ENCODE data around the gene A3GALT2.

The A3GALT2 gene

GRCh38 chr1:33359931-33360330 is 39.0 kb upstream of the A3GALT2 start:
- Histone ChIP-seq H3K9ac (ENCODE audit: low read length) (no peak overlapping the region), H3K27ac (ENCODE audit: low read depth, low read length, poor library complexity, severe bottlenecking) (no peak overlapping the region), H3K4me3 (ENCODE audit: low read depth, low read length, poor library complexity, severe bottlenecking) (no peak overlapping the region), H3K4me2 (ENCODE audit: low read length) (no peak overlapping the region), H4K20me1 (ENCODE audit: insufficient read depth, low read length) (no peaks in the 10 kb centered on the region), H3K9me3 (ENCODE audit: low read length) (no peaks in the 10 kb centered on the region), H3K9me2 (ENCODE audit: low read depth, low read length) (no peaks in the 10 kb centered on the region), H3K79me2 (ENCODE audit: insufficient read depth, low read length) (no peaks in the 10 kb centered on the region), H3K27me3 (ENCODE audit: insufficient read depth, low read length) (peaks cover 6% of the 10 kb centered on the region; the same call in 1 of the 2 replicates), H3K4me1 (ENCODE audit: insufficient read depth, low read length, severe bottlenecking) (no peaks in the 10 kb centered on the region), H3F3A (ENCODE audit: insufficient read depth, low read length) (no peaks in the 10 kb centered on the region), H2AFZ (ENCODE audit: low read length) (no peak overlapping the region), H3K36me3 (ENCODE audit: insufficient read depth, low read length) (no peaks in the 10 kb centered on the region; the same call in 1 of the 2 replicates)
- TF ChIP-seq EZH2 (IDR thresholded peaks at IDR 0.05; ENCODE audit: borderline replicate concordance, low read length) (no peak), CTCF (IDR thresholded peaks at IDR 0.05; ENCODE audit: low read length) (no peak)

GRCh38 chr1:33358795-33359503 is 38.1 kb upstream of the A3GALT2 start:
- Histone ChIP-seq H3K4me2 (ENCODE audit: low read length) (no peak overlapping the region), H3K9ac (ENCODE audit: low read length) (no peak overlapping the region), H2AFZ (ENCODE audit: low read length) (no peak overlapping the region), H3K4me3 (ENCODE audit: low read depth, low read length, poor library complexity, severe bottlenecking) (no peak overlapping the region), H3K27me3 (ENCODE audit: insufficient read depth, low read length) (peaks cover 6% of the 10 kb centered on the region; the same call in 1 of the 2 replicates), H3K79me2 (ENCODE audit: insufficient read depth, low read length) (no peaks in the 10 kb centered on the region), H3K9me2 (ENCODE audit: low read depth, low read length) (no peaks in the 10 kb centered on the region), H3K36me3 (ENCODE audit: insufficient read depth, low read length) (no peaks in the 10 kb centered on the region; the same call in 1 of the 2 replicates), H3F3A (ENCODE audit: insufficient read depth, low read length) (no peaks in the 10 kb centered on the region), H3K4me1 (ENCODE audit: insufficient read depth, low read length, severe bottlenecking) (no peaks in the 10 kb centered on the region), H3K27ac (ENCODE audit: low read depth, low read length, poor library complexity, severe bottlenecking) (no peak overlapping the region), H4K20me1 (ENCODE audit: insufficient read depth, low read length) (no peaks in the 10 kb centered on the region), H3K9me3 (ENCODE audit: low read length) (no peaks in the 10 kb centered on the region)
- TF ChIP-seq CTCF (IDR thresholded peaks at IDR 0.05; ENCODE audit: low read length) (no peak), EZH2 (IDR thresholded peaks at IDR 0.05; ENCODE audit: borderline replicate concordance, low read length) (no peak)

GRCh38 chr1:33358114-33358794 is 37.4 kb upstream of the A3GALT2 start:
- Histone ChIP-seq H3K36me3 (ENCODE audit: insufficient read depth, low read length) (no peaks in the 10 kb centered on the region; the same call in 1 of the 2 replicates), H3K79me2 (ENCODE audit: insufficient read depth, low read length) (no peaks in the 10 kb centered on the region), H3K4me2 (ENCODE audit: low read length) (no peak overlapping the region), H3F3A (ENCODE audit: insufficient read depth, low read length) (no peaks in the 10 kb centered on the region), H3K9ac (ENCODE audit: low read length) (no peak overlapping the region), H3K4me1 (ENCODE audit: insufficient read depth, low read length, severe bottlenecking) (no peaks in the 10 kb centered on the region), H3K27me3 (ENCODE audit: insufficient read depth, low read length) (peaks cover 6% of the 10 kb centered on the region; the same call in 1 of the 2 replicates), H4K20me1 (ENCODE audit: insufficient read depth, low read length) (no peaks in the 10 kb centered on the region), H2AFZ (ENCODE audit: low read length) (no peak overlapping the region), H3K9me2 (ENCODE audit: low read depth, low read length) (no peaks in the 10 kb centered on the region), H3K4me3 (ENCODE audit: low read depth, low read length, poor library complexity, severe bottlenecking) (no peak overlapping the region), H3K9me3 (ENCODE audit: low read length) (no peaks in the 10 kb centered on the region), H3K27ac (ENCODE audit: low read depth, low read length, poor library complexity, severe bottlenecking) (no peak overlapping the region)
- TF ChIP-seq CTCF (IDR thresholded peaks at IDR 0.05; ENCODE audit: low read length) = no peak
- TF ChIP-seq EZH2 (IDR thresholded peaks at IDR 0.05; ENCODE audit: borderline replicate concordance, low read length) = no peak

Measured in OCI-LY1 (cell line).